GM18520 (cell line): ENCODE data around the gene TXNDC2.
"Not testable (repeated sequence)": the region's sequence is repeated elsewhere in the genome, so short reads cannot be mapped to it uniquely, and the experiment has no call there.

Experiments used
- ATAC-seq: cut with Tn5 transposase; IDR thresholded peaks from one replicate; pipeline ENCODE4 v1.9.1; 2021; ENCODE audit not compliant: unreplicated experiment

Gene TXNDC2

DNA sequence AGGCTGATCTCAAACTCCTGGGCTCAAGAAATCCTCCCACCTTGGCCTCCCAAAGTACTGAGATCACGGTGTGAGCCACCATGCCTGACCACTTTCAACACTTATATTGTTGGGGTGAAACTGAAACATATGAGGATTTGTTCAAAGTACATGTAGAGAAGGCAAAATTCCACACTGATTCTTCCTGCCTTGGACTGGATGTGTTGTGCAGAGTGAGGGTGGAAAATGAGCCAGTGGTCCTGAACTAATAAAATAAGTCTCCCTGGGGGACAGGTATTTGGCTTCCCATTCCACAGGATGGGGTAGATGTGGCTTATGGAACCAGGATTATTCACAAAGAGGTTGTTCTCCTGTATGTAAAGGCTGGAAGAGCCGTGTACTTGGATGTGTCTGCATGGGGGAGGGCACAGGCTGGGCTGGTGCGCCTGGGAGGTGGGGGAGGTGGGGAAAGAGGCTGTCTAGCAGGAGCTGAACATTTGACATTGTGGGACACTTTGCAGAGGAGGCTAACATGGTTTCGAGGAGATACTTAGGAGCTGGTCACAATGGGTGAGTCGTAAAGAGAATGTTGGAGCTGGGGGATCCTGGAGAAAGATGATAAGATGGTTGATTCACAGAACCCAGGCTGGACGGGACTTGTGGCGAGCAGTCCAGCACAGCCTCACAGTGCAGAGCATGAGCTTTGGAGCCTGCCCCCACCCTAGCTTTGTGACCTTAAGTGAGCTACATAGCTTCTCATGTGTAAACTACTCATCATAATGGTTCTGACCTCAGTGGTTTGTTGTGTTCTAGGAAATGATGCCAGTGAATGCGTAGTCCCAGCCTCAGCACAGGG, at the start of gene TXNDC2:
TSS of gene TXNDC2 (plus strand) at position 804 of the 835 bp plus-strand sequence. CDS start 708 bp downstream, outside the sequence.
- ATAC-seq = no peak

GRCh38 chr18:9838144-9838877, 47.5 kb upstream of the TXNDC2 start:
- ATAC-seq = no peak

GRCh38 chr18:9839211-9839610, 46.6 kb upstream of the TXNDC2 start:
- no peak for ATAC-seq

- ATAC-seq = no peak
Observed at GRCh38 chr18:9839853-9840252, 45.9 kb upstream of the TXNDC2 start.

DNA sequence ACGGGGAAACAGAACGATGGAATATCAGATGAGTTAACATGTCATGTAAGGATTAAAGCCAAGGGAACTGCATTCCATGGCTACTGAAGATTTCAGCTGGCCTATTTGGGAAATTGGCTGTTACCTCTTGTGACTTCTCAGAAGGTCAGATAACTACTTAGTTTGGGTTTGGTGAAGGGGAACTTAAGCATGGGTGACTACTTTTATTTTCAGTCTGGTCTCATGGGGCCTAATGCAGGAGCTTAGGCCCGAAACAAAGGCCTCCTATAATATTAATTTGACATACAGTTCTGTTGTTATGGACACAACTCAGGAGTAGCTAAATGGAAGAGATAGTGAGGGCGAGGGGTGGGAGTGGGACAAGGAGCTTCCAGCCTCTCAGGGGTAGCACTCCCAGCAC, 44.0 kb upstream of the TXNDC2 start:
- no peak for ATAC-seq

- no peak for ATAC-seq
Observed at GRCh38 chr18:9842448-9842847, 43.3 kb upstream of the TXNDC2 start.

- ATAC-seq = no peak
Observed at GRCh38 chr18:9845256-9845655, 40.5 kb upstream of the TXNDC2 start.

DNA sequence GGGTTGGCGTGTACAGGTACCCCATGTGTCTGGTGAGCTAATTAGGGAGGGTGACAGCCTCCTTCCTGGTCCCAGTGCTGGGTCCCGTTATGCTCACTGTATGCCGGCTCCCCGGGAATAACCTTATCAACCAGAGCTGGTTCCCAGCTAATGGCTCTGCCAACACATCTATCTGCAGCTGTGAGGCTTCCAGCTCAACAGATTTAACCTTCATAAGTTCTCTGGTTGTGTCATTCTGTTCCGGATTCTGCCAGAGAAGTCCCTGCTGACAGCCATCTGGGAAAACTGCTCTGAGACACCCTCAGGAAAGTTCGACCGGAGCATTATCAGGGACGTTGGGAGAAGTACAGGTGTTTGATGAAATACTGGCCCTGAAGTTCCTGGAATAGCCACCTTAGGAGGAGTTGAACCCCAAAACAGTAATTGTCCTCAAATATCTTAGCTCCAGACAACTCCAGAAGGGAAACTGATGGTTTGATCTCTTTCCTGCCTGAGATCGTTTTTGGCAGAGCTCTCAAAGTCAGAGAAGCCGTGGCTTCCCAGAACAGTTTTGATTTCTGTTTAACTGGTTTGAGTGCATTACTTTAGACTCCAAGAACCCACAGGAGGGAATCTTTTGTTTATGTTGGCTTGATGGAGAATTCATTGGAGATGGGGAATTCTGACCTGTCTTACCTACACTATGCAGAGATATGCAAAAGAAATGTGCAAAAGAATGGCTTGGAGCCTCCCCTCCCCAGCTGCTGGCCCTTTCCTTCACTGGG, 39.4 kb upstream of the TXNDC2 start:
- no peak for ATAC-seq

DNA sequence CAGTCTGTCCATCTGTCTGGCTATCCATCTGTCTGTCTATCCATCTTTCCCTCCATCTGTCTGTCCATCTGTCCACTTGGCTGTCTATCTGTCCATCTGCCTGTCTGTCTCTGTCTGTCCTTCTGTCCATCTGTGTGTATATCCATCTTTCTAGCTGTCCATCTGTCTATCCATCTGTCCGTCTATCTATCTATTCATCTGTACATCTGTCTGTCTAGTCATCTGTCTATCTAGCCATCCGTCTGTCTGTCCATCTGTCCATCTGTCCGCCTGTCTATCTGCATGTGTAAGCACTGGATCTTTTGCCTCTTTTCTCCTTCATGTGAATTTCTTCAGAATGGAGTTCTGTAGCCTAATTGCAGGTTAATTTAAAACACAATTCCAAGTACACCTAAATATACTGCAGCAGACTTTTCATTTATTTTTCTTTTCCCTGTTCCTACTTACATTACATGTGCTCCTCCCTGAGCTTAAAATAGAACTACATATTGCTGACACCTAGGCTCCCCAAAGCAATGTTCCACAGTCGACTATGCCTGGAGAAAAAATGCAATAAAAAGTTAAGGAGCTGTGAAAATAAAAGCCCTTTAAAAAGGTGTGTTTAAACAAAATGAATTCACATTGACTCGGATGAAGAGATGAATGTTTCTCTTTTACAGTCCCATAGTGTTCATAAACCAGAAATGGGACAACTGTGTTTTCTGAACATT, 37.4 kb upstream of the TXNDC2 start:
- ATAC-seq = no peak

DNA sequence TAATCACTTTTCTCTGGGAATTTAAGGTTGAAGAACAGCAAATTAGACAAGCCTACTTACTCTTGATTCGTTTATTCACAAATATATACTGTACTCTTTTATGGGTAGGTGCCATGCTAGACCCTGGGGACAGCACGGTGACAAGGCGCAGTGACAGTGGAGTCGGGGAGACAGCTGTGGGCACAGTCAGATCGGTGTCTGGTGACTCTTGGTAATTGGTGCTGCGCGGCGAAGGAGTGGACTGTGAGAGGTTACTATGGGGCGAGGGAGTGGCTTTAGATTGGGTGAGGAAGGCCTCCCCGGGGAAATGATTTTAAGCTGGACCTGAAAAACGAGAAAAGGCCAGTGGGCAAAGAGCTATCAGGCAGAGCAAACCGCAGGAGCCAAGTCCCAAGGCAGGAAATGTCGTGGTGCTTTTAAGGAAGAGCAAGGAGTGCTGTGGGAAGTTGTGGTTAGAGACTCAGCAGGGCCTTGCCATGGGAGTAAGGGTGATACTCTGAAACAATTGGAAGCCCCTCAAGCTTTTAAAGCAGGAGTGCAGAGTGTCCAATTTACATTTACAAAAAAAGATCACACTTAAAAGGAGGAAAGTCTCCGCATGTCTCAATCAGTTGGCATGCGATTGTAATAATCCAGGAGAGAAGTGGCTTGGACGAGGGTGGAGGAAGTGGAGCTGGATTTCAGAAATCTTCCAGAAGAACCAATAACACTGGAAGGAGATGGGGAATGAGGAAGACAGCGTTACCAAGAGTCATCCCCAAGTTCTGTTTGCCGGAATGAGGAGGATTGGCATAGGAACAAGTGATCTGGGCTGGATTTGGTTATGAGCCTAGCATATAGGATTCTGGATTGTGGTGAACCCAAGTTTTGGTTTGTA, 36.1 kb upstream of the TXNDC2 start:
- ATAC-seq = no peak

GRCh38 chr18:9850309-9850708, 35.5 kb upstream of the TXNDC2 start:
- no peak for ATAC-seq

GRCh38 chr18:9851511-9851910, 34.3 kb upstream of the TXNDC2 start:
- ATAC-seq = no peak

DNA sequence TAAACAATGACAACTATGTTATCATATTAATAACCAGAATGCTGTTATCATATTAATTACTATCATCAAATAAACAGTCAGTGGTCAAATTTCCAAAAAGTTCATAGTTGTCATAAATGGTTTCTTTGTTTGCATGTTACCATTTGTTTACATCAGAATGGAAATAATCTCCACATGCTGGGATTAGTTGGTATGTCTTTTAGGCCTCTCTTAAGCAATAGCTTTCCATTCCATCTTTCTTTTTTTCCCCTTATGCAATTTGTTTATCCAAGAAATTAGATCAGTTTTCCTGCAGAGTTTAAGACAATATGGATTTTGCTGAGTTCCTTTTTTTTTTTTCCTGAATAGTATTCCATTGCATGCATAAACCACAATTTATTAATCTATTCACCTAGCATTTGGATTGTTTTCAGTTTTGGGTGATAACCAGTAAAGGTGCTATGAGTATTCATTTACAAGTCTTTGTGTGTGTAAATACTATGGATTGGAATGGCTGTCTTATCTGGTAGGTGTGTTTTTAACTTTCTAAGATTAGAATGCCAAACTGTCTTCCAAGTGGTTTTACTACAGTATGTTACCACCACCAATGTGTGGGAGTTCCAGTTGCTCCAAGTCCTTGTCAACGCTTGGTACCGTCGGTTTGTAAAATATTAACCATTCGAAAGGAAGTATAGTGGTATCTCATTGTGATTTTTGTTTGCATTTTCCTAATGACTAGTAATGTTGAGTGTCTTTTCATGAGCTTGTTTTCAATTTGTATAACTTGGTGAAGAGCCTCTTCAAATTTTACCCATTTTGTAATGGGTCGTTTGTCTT, 33.3 kb upstream of the TXNDC2 start:
- ATAC-seq = no peak

DNA sequence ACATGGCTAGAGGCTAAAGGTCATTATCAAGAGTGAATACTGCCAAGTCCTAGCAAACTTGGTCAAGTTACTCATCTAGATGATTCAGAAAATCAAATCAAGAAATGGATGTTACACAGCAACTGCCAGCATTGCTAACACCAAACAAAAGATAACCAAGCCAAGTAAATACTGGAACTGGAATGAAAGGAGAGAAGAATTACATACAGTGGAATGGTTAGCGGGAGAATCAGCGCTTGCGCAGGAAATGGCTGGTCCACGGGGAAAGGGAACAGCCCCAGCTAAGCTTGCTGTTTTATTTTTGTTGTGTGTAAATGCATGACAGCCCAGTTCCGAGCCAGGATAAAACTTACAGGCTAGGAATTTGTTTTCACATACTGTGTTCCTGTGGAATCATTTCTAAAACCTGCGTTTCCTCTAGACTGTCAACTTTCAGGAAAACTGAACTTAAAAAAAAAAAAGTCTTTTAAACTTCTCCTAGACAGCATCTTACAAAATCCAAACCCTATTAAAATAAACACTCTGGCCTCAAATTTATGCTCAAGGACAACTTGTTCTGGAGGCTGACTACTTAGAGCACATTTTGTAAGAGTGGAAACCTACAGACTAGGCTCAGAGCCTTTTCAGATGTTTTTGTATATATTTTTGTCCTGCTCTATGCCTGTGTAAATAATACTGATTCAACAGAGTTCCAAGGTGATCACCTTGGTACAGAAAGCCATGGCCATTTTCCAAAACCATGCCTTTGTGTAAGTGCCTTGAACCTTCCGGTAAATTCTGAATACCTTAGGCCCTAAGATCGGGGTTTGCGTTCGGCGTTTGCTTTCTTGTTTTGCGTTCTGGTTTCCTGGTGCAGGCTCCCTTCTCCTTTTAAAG, 30.7 kb upstream of the TXNDC2 start:
- no peak for ATAC-seq

GRCh38 chr18:9855681-9856080, 30.1 kb upstream of the TXNDC2 start:
- ATAC-seq = no peak

GRCh38 chr18:9856092-9856491, 29.7 kb upstream of the TXNDC2 start:
- no peak for ATAC-seq

DNA sequence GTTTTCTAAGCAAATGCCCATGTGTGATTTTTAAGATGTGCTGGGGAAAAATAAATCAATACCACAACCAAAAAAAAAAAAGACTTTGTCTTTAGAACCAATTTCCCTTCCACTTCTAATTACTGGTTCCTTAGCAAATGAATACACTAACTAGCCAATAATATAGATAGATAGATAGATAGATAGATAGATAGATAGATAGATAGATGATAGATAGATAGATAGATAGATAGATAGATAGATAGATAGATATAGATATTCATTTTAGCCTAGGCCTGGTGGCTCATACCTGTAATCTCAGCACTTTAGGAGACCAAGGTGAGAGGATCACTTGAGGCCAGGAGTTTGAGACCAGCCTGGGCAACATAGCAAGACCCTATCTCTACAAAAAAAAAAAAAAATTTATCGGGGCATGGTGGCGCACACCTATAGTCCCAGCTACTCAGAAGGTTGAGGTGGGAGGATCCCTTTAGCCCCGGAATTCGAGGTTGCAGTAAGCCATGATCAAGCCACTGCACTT, 28.2 kb upstream of the TXNDC2 start:
- not testable (repeated sequence) for ATAC-seq

DNA sequence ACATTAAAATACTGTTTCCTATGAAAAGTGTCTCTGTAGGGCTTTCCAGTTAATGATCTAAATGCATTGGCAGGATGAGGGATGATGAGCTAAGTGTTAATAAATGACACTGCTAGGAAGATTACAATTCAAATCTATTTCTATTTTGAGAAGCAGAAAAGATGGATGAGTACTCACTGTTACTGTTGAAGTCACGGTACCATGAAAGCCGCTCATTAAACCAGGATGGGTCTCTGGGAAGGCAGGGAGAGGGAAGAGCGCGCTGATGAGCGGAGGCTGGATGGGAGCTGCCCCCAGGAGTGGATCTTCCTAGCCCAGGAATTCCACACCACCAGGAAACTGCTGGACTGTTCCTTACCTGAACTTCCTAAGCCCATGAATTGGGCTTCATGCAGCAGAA, 27.1 kb upstream of the TXNDC2 start:
- no peak for ATAC-seq
